Measurements from ENCODE around the gene RNGTT. TPM values are rescaled to one million over a fixed set of nuclear protein-coding genes. Genes with fewer than 3 reads are reported as not detected.

RNGTT gene
- total RNA-seq, 1 experiment from 2014 or later, result 15.2 TPM

DNA sequence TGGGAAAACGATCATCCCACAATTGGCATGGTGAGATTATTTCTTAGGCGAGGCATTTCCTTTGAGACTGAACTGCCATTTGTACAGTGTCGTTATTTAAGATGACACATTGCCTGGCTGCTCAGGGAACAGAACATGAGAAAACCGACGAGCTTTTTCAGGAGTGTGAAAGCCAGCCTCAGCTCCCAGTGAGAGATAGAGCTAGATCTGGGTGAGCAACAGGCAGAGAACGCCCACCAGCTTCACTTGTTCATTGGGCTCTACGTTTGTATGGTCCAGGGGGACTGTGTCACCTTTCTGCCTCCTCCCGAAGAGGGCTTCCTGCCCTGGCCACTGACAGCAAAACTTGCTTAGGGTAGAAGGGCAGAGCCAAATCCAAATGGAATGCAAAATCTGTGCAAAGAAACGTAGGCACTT is 378.1 kb downstream of the RNGTT start:
- CTCF ChIA-PET, result no interaction called here
- H3K9me2 ChIP-seq (ENCODE audit: insufficient read depth), result no peaks in the 10 kb centered on the region

DNA sequence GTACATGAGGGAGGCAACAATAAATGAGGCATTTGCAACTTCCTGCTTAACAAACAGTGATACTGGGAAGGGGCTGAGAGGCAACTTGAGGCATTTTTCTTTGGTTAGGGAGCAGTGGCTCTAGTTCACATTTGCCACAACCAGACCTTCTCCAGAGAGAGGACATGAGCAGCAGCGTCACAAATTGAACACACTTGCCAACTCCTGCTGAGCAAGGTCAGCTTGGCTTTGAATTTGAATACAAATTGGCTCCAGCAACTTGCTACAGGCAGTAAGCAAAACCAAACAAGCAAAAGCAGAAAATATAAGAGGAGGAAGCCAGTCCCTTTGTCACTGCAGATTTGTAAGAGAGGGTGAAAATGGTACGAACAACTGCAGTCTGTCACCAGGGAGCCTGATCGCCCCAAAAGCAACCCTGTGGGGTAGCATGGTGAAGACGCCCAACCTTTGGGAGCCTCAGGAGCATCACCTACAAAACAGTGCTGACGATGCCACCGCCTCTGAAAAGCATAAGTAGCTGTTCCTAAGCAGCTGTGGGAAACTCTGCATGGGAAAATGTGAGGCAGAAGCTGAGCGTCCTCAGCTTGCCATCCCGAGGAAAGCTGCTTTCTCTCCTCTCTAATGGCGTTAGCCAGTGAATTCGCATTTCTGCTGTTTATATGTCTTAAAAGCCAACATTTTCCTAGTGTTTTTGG is 378.7 kb downstream of the RNGTT start:
- ChIA-PET POLR2A (ENCODE audit: unreplicated experiment) (no interaction called here), CTCF (no interaction called here)
- no peaks in the 10 kb centered on the region for H4K20me1 ChIP-seq (ENCODE audit: insufficient read depth)
- no peak overlapping the region for H3K4me3 ChIP-seq
- H3K9me3 ChIP-seq (ENCODE audit: insufficient read depth, low read depth), result no peaks in the 10 kb centered on the region
- no TSS peak for BruUV-seq (replicated peaks)
- H3K79me2 ChIP-seq (ENCODE audit: low read depth), result no peaks in the 10 kb centered on the region
- no peaks in the 10 kb centered on the region for H3K4me1 ChIP-seq (replicated peaks; ENCODE audit: insufficient read depth)
- no peak overlapping the region for H2AFZ ChIP-seq
- no peaks in the 10 kb centered on the region for H3F3A ChIP-seq (ENCODE audit: insufficient read depth, low read depth)
- no peaks in the 10 kb centered on the region for H3K36me3 ChIP-seq (ENCODE audit: low read depth)
- intact Hi-C loops (cut with micrococcal nuclease; ENCODE audit: unreplicated experiment), result no loop called here
- no peak overlapping the region for H3K27ac ChIP-seq
- no peak for TF ChIP-seq EZH2 (IDR thresholded peaks at IDR 0.05; ENCODE audit: low read depth)
- TF ChIP-seq, protein P1, sequence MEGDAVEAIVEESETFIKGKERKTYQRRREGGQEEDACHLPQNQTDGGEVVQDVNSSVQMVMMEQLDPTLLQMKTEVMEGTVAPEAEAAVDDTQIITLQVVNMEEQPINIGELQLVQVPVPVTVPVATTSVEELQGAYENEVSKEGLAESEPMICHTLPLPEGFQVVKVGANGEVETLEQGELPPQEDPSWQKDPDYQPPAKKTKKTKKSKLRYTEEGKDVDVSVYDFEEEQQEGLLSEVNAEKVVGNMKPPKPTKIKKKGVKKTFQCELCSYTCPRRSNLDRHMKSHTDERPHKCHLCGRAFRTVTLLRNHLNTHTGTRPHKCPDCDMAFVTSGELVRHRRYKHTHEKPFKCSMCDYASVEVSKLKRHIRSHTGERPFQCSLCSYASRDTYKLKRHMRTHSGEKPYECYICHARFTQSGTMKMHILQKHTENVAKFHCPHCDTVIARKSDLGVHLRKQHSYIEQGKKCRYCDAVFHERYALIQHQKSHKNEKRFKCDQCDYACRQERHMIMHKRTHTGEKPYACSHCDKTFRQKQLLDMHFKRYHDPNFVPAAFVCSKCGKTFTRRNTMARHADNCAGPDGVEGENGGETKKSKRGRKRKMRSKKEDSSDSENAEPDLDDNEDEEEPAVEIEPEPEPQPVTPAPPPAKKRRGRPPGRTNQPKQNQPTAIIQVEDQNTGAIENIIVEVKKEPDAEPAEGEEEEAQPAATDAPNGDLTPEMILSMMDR (conservative IDR thresholded peaks at IDR 0.05), result no peak
- H3K27me3 ChIP-seq (ENCODE audit: insufficient read depth, low read depth), result peaks cover 53% of the 10 kb centered on the region
- H3K9me2 ChIP-seq (ENCODE audit: insufficient read depth), result no peaks in the 10 kb centered on the region
- no peak overlapping the region for H3K4me2 ChIP-seq
- no peak for DNase-seq

More for the DNA sequence above, 378.1 kb downstream of the RNGTT start:
- Histone ChIP-seq H3K4me3 (no peak overlapping the region), H3K4me2 (no peak overlapping the region), H3K4me1 (replicated peaks; ENCODE audit: insufficient read depth) (no peaks in the 10 kb centered on the region), H3K36me3 (ENCODE audit: low read depth) (no peaks in the 10 kb centered on the region), H3K27ac (no peak overlapping the region), H3K9me3 (ENCODE audit: insufficient read depth, low read depth) (no peaks in the 10 kb centered on the region), H4K20me1 (ENCODE audit: insufficient read depth) (no peaks in the 10 kb centered on the region), H3K79me2 (ENCODE audit: low read depth) (no peaks in the 10 kb centered on the region), H3F3A (ENCODE audit: insufficient read depth, low read depth) (no peaks in the 10 kb centered on the region), H2AFZ (no peak overlapping the region), H3K27me3 (ENCODE audit: insufficient read depth, low read depth) (peaks cover 56% of the 10 kb centered on the region)
- DNase-seq, result no peak
- no TSS peak for BruUV-seq (replicated peaks)
- POLR2A ChIA-PET (ENCODE audit: unreplicated experiment), result no interaction called here
- TF ChIP-seq, protein P1 (conservative IDR thresholded peaks at IDR 0.05), result no peak
- TF ChIP-seq EZH2 (IDR thresholded peaks at IDR 0.05; ENCODE audit: low read depth), result no peak
- intact Hi-C loops (cut with micrococcal nuclease; ENCODE audit: unreplicated experiment), result no loop called here

DNA sequence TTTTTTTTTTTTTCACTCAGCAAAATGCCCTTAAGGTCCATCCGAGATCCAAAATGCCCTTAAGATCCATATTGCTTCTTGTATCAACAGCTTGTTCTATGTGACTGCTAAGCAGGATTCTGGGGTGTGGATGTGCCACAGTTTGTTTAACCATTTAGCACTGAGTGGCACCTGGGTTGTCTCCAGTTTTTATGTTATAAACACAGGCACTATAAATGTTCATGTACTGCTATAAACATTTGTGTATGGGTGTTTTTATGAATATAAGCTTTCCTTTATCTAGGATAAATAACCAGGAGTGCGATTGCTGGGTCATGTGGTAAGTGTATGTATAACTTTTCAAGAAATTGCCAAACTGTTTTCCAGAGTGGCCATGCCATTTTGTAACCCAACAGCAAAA is 386.0 kb downstream of the RNGTT start:
- no peak overlapping the region for H2AFZ ChIP-seq
- TF ChIP-seq EZH2 (IDR thresholded peaks at IDR 0.05; ENCODE audit: low read depth), result no peak
- TF ChIP-seq, protein P1 (conservative IDR thresholded peaks at IDR 0.05), result no peak
- CTCF ChIA-PET, result no interaction called here

More for the DNA sequence above, 386.0 kb downstream of the RNGTT start:
- intact Hi-C loops (cut with micrococcal nuclease; ENCODE audit: unreplicated experiment), result no loop called here
- Histone ChIP-seq H3K4me1 (replicated peaks; ENCODE audit: insufficient read depth) (no peaks in the 10 kb centered on the region), H4K20me1 (ENCODE audit: insufficient read depth) (no peaks in the 10 kb centered on the region), H3K27me3 (ENCODE audit: insufficient read depth, low read depth) (peaks cover 15% of the 10 kb centered on the region; the same call in 1 of the 2 replicates), H3K4me2 (no peak overlapping the region), H3K9me3 (ENCODE audit: insufficient read depth, low read depth) (no peaks in the 10 kb centered on the region), H3K79me2 (ENCODE audit: low read depth) (no peaks in the 10 kb centered on the region), H3K9me2 (ENCODE audit: insufficient read depth) (no peaks in the 10 kb centered on the region), H3K27ac (no peak overlapping the region), H3K4me3 (no peak overlapping the region), H3K36me3 (ENCODE audit: low read depth) (no peaks in the 10 kb centered on the region), H3F3A (ENCODE audit: insufficient read depth, low read depth) (no peaks in the 10 kb centered on the region)
- no TSS peak for BruUV-seq (replicated peaks)
- DNase-seq, result no peak
- POLR2A ChIA-PET (ENCODE audit: unreplicated experiment), result no interaction called here
